Hepatocyte (in vitro differentiated cells): ENCODE data around the gene ALK.

Experiments
- EZH2 ChIP-seq: fragments of 200-600 bp; sonication (generic); IDR thresholded peaks from 2 replicates; pipeline ENCODE4 v1.6.1; 2016; ENCODE audit warnings: antibody characterized with exemption, mild to moderate bottlenecking, borderline replicate concordance
- EZH2phosphoT487 ChIP-seq: fragments of 200-600 bp; sonication (generic); IDR thresholded peaks from one replicate; pipeline ENCODE4 v1.6.1; 2018; ENCODE audit warnings: antibody characterized with exemption, mild to moderate bottlenecking, low read depth, moderate library complexity; ENCODE audit not compliant: unreplicated experiment, severe bottlenecking

- TF ChIP-seq EZH2 (no peak), EZH2phosphoT487 (no peak)
Measured at GRCh38 chr2:29235411-29235810, 686.0 kb downstream of the ALK start.
